Mammary epithelial cell (primary cell): Measurements from ENCODE around the gene HRCT1.

Experiments
- CTCF ChIP-seq, 2 donors: IDR thresholded peaks in 1 of 2; conservative IDR thresholded peaks in 1 of 2; 2 replicates each; pipeline ENCODE4 v1.5.1; 2011 to 2012; ENCODE audit warnings: inconsistent platforms in 2 of 2, low read length in 2 of 2, mild to moderate bottlenecking in 2 of 2, control low read depth in 1 of 2, low read depth in 1 of 2; ENCODE audit not compliant: insufficient read depth in 1 of 2; ENCODE audit errors: extremely low read depth in 1 of 2
- EZH2 ChIP-seq: IDR thresholded peaks from 2 replicates; pipeline ENCODE4 v1.6.1; 2012; ENCODE audit warnings: low read length, inconsistent platforms, borderline replicate concordance

- TF ChIP-seq CTCF (conservative IDR thresholded peaks at IDR 0.05 in 1 of 2, IDR thresholded peaks at IDR 0.05 in 1 of 2; ENCODE audit: extremely low read depth in 1 of 2, insufficient read depth in 1 of 2, low read depth in 1 of 2, low read length in 2 of 2) (no peak), EZH2 (no peak)
Observed at GRCh38 chr9:35859310-35859989, 46.6 kb upstream of the HRCT1 start.
